OCI-LY3 (cell line): ENCODE results near the gene EMX1.

Source experiments
- EZH2phosphoT487 ChIP-seq: fragments of 200-600 bp; shearing (Covaris generic); IDR thresholded peaks from 2 replicates; pipeline ENCODE4 v1.6.1; 2018; ENCODE audit warnings: antibody characterized with exemption, mixed run types, low read depth
- TF ChIP-seq, protein P1 (sequence below): fragments of 200-600, 300-600 bp; sonication (generic); IDR thresholded peaks from 2 replicates; pipeline ENCODE4 v1.5.1; 2014; ENCODE audit warnings: antibody characterized with exemption, low read length, low read depth

DNA sequence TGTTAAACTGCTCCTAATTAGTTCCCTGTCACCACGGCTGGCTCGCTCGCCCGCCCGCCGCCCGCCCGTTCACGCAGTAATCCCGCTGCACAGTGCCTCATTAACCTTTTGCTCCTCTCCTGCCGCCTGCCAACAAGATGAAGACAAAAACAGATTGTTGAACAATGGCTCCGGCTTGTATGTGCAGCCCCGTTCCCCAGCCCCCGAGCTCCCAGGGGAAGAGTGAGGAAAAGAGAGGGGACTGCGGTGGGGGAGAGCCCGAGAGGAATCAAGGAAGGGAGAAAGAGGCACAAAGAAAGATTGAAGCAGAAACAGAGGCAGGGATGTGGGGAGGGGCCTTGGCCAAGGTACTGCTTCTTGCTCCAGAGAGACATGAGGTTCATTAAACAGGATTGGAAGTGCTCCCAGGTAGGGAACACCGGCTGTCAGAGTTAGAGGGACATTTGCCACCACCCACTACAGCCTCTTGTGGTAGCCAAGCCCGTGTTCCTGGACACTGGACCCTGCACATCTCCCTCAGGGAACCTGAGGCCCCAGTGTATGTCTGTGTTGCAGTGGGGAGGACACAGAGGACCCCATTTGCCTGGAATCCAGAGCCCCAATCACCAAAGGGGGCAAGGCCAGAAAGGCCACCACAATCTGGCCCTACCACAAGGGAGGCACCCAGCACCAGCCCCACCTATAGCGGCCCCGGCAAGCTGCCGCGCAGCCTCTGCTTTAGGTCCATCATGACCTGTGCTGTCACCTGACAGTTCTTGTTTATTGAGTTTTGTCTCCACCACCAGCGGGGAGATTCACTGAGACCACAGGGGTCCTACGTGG lies 38.1 kb downstream of the EMX1 start:
- TF ChIP-seq, protein P1, sequence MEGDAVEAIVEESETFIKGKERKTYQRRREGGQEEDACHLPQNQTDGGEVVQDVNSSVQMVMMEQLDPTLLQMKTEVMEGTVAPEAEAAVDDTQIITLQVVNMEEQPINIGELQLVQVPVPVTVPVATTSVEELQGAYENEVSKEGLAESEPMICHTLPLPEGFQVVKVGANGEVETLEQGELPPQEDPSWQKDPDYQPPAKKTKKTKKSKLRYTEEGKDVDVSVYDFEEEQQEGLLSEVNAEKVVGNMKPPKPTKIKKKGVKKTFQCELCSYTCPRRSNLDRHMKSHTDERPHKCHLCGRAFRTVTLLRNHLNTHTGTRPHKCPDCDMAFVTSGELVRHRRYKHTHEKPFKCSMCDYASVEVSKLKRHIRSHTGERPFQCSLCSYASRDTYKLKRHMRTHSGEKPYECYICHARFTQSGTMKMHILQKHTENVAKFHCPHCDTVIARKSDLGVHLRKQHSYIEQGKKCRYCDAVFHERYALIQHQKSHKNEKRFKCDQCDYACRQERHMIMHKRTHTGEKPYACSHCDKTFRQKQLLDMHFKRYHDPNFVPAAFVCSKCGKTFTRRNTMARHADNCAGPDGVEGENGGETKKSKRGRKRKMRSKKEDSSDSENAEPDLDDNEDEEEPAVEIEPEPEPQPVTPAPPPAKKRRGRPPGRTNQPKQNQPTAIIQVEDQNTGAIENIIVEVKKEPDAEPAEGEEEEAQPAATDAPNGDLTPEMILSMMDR, result no peak
- no peak for TF ChIP-seq EZH2phosphoT487
